ENCODE data around the gene KDM4C.
"Not testable (repeated sequence)": the region's sequence is repeated elsewhere in the genome, so short reads cannot be mapped to it uniquely, and the experiment has no call there.

The KDM4C gene

GRCh38 chr9:6712041-6712440 lies 45.7 kb upstream of the KDM4C start:
- no peak overlapping the region for H3K4me3 ChIP-seq (ENCODE audit: low read depth, low read length, poor library complexity, severe bottlenecking)
- H3K9ac ChIP-seq (ENCODE audit: low read length) = no peak overlapping the region
- H3K27me3 ChIP-seq (ENCODE audit: insufficient read depth, low read length) = no peaks in the 10 kb centered on the region
- H3K4me2 ChIP-seq (ENCODE audit: low read length) = no peak overlapping the region
- no peak for TF ChIP-seq CTCF (IDR thresholded peaks at IDR 0.05; ENCODE audit: low read length)
- TF ChIP-seq EZH2 (IDR thresholded peaks at IDR 0.05; ENCODE audit: borderline replicate concordance, low read length) = no peak
- no peak overlapping the region for H2AFZ ChIP-seq (ENCODE audit: low read length)
- peaks cover 17% of the 10 kb centered on the region for H3K4me1 ChIP-seq (ENCODE audit: insufficient read depth, low read length, severe bottlenecking)
- H4K20me1 ChIP-seq (ENCODE audit: insufficient read depth, low read length) = no peaks in the 10 kb centered on the region
- no peaks in the 10 kb centered on the region for H3K79me2 ChIP-seq (ENCODE audit: insufficient read depth, low read length)
- H3K9me3 ChIP-seq (ENCODE audit: low read length) = peaks cover 12% of the 10 kb centered on the region
- no peak overlapping the region for H3K27ac ChIP-seq (ENCODE audit: low read depth, low read length, poor library complexity, severe bottlenecking)
- no peaks in the 10 kb centered on the region for H3F3A ChIP-seq (ENCODE audit: insufficient read depth, low read length)
- H3K9me2 ChIP-seq (ENCODE audit: low read depth, low read length) = no peaks in the 10 kb centered on the region
- no peaks in the 10 kb centered on the region for H3K36me3 ChIP-seq (ENCODE audit: insufficient read depth, low read length)

DNA sequence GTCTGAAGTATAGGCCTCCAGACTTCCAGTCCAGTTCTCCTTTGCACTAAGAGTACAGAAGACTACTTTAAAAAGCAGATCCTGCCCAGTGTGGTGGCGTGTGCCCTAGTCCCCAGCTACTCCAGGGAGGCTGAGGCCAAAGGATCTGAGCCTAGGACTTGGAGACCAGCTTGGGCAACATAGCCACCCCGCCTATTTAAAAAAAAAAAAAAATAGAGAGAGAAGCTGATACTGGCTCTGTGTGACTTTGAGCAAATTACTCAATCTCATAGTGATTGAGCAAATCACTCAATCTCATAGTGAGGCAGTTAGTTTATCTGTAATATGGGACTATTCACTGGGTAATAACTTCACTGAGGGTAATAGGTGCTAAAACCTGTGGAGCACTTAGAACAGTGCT lies 43.6 kb upstream of the KDM4C start:
- Histone ChIP-seq H3K4me2 (ENCODE audit: low read length) (no peak overlapping the region), H3F3A (ENCODE audit: insufficient read depth, low read length) (no peaks in the 10 kb centered on the region), H3K9me2 (ENCODE audit: low read depth, low read length) (no peaks in the 10 kb centered on the region), H3K4me1 (ENCODE audit: insufficient read depth, low read length, severe bottlenecking) (peaks cover 17% of the 10 kb centered on the region), H3K27ac (ENCODE audit: low read depth, low read length, poor library complexity, severe bottlenecking) (no peak overlapping the region), H3K27me3 (ENCODE audit: insufficient read depth, low read length) (no peaks in the 10 kb centered on the region), H2AFZ (ENCODE audit: low read length) (no peak overlapping the region), H3K79me2 (ENCODE audit: insufficient read depth, low read length) (no peaks in the 10 kb centered on the region), H3K36me3 (ENCODE audit: insufficient read depth, low read length) (no peaks in the 10 kb centered on the region), H4K20me1 (ENCODE audit: insufficient read depth, low read length) (no peaks in the 10 kb centered on the region), H3K9me3 (ENCODE audit: low read length) (peaks cover under 1% of the 10 kb centered on the region; the same call in 1 of the 2 replicates), H3K9ac (ENCODE audit: low read length) (no peak overlapping the region), H3K4me3 (ENCODE audit: low read depth, low read length, poor library complexity, severe bottlenecking) (no peak overlapping the region)
- no peak for TF ChIP-seq CTCF (IDR thresholded peaks at IDR 0.05; ENCODE audit: low read length)
- no peak for TF ChIP-seq EZH2 (IDR thresholded peaks at IDR 0.05; ENCODE audit: borderline replicate concordance, low read length)

DNA sequence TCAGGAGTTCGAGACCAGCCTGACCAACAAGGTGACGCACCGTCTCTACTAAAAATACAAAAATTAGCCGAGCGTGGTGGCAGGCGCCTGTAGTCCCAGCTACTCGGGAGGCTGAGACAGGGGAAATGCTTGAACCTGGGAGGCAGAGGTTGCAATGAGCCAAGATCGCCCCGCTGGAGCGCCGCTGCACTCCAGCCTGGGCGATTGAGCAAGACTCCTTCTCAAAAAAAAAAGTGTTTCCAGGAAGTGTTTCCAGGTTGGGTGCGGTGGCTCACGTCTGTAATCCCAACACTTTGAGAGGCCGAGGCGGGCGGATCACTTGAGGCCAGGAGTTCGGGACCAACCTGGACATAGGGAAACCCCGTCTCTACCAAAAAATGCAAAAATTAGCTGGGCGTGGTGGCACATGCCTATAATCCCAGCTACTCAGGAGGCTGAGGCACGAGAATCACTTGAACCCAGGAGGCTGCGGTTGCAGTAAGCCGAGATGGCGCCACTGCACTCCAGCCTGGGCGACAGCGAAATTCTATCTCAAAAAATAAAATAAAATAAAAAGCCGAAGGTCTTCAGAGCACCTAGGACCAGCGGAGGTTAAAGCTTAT lies 42.5 kb upstream of the KDM4C start:
- peak overlapping the region; percentile 60 for H3K9ac ChIP-seq (ENCODE audit: low read length)

More for the DNA sequence above, 42.5 kb upstream of the KDM4C start:
- not testable (repeated sequence) for H3F3A ChIP-seq (ENCODE audit: insufficient read depth, low read length); H4K20me1 ChIP-seq (ENCODE audit: insufficient read depth, low read length); H2AFZ ChIP-seq (ENCODE audit: low read length); H3K79me2 ChIP-seq (ENCODE audit: insufficient read depth, low read length); H3K27ac ChIP-seq (ENCODE audit: low read depth, low read length, poor library complexity, severe bottlenecking); H3K27me3 ChIP-seq (ENCODE audit: insufficient read depth, low read length); H3K9me3 ChIP-seq (ENCODE audit: low read length); H3K36me3 ChIP-seq (ENCODE audit: insufficient read depth, low read length); H3K9me2 ChIP-seq (ENCODE audit: low read depth, low read length)
- H3K4me3 ChIP-seq (ENCODE audit: low read depth, low read length, poor library complexity, severe bottlenecking) = peak overlapping the region; percentile 57
- peak overlapping the region; percentile 86 for H3K4me2 ChIP-seq (ENCODE audit: low read length)
- peaks cover 17% of the 10 kb centered on the region for H3K4me1 ChIP-seq (ENCODE audit: insufficient read depth, low read length, severe bottlenecking)
